ENCODE measurements around the gene ADGRV1. TPM values are rescaled to one million over a fixed set of nuclear protein-coding genes. Genes with fewer than 3 reads are reported as not detected.
"Not testable (repeated sequence)": the region's sequence is repeated elsewhere in the genome, so short reads cannot be mapped to it uniquely, and the experiment has no call there.

Gene ADGRV1
- total RNA-seq, 1 donor from 2014 or later: 0.69 TPM

DNA sequence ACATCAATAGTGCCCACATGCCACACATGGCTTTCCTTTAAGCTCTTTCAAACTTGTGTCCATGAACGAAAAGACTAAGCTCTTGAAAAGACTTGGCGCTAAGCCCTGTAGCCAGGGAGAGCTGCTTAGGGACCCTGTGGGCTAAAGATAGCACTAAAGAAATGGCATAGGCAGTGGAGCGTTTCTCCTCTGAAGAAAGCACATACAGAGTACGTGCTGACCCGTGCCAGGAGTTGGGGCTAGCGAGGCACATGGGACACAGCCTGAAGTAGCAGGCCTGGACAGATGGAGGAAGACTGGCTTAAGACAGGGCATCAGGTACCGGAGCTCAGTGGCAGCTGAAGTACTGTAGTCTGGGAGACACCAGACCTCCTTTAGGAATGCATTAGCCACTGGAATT is 39.7 kb downstream of the ADGRV1 start:
- TF ChIP-seq, protein P1, sequence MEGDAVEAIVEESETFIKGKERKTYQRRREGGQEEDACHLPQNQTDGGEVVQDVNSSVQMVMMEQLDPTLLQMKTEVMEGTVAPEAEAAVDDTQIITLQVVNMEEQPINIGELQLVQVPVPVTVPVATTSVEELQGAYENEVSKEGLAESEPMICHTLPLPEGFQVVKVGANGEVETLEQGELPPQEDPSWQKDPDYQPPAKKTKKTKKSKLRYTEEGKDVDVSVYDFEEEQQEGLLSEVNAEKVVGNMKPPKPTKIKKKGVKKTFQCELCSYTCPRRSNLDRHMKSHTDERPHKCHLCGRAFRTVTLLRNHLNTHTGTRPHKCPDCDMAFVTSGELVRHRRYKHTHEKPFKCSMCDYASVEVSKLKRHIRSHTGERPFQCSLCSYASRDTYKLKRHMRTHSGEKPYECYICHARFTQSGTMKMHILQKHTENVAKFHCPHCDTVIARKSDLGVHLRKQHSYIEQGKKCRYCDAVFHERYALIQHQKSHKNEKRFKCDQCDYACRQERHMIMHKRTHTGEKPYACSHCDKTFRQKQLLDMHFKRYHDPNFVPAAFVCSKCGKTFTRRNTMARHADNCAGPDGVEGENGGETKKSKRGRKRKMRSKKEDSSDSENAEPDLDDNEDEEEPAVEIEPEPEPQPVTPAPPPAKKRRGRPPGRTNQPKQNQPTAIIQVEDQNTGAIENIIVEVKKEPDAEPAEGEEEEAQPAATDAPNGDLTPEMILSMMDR (conservative IDR thresholded peaks at IDR 0.05; ENCODE audit: low read depth, low read length): no peak
- DNase-seq (ENCODE audit: low read depth): no peak
- no peak overlapping the region for H3K4me3 ChIP-seq (ENCODE audit: low read depth, low read length)

DNA sequence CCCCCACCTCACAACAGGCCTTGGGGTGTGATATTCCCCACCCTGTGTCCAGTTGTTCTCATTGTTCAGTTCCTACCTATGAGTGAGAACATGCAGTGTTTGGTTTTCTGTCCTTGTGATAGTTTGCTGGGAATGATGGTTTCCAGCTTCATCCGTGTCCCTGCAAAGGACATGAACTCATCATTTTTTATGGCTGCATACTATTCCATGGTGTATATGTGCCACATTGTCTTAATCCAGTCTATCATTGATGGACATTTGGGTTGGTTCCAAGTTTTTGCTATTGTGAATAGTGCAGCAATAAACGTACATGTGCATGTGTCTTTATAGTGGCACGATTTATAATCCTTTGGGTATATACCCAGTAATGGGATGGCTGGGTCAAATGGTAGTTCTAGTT is 41.7 kb downstream of the ADGRV1 start:
- H3K4me3 ChIP-seq (ENCODE audit: low read depth, low read length); DNase-seq (ENCODE audit: low read depth): not testable (repeated sequence)

DNA sequence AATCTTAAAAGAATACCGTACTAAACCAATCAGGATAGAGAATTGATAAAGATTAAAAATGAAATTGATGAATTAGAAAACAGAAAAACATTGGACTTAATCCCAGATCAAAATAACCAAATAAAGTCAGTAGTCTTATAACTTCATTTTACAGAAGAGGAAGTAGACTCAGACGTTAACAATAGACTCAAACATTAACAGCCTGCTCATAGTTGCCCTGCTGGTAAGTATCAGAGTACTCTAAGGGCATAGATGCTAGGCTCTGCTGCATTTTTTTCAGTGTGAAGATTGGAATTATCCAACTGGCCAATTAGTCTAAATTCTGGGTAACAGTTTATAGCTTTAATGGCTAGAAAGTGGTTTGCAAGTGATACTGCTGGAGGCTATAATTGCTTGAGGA is 42.9 kb downstream of the ADGRV1 start:
- H3K4me3 ChIP-seq (ENCODE audit: low read depth, low read length): no peak overlapping the region
- no peak for DNase-seq (ENCODE audit: low read depth)
- TF ChIP-seq, protein P1 (conservative IDR thresholded peaks at IDR 0.05; ENCODE audit: low read depth, low read length): no peak

DNA sequence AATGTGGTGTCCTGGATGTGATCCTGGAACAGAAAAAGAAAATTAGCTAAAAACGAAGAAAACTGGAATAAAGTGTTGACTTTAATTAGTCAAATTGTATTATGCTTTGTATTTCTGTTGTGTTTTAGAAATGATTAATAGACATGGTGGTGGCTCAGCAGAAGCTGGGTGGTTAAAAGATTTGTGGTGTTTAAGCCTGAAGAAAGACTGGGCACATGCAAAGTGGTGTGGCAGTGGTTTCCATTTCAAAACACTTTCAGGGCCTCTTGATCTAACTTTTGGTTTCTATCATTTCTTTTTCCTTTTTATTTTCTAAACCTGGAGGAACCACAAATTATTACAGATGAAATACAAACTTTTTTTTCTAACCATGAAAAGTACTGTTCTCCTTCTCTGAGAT is 44.1 kb downstream of the ADGRV1 start:
- DNase-seq (ENCODE audit: low read depth): no peak
- no peak overlapping the region for H3K4me3 ChIP-seq (ENCODE audit: low read depth, low read length)
- TF ChIP-seq, protein P1 (conservative IDR thresholded peaks at IDR 0.05; ENCODE audit: low read depth, low read length): no peak

DNA sequence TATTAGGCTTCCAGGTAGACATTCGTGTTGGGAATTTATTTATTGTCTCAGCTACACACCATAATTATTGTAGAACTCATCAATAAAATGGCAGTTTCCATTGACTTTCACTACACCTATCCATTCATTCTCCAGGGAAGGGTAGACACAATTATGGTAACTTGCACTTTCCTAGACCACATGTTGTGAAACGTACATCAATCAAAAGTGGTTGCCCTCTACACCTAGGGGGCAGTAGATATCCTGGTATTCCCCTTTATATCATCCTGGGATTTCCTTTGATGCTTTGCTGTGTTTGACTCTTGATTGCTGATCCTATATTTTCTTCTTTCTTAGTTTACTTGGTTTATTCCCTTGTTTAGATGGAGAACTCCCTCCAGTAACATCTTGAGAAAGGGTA is 47.9 kb downstream of the ADGRV1 start:
- no peak for DNase-seq (ENCODE audit: low read depth)
- no peak overlapping the region for H3K4me3 ChIP-seq (ENCODE audit: low read depth, low read length)
- TF ChIP-seq, protein P1 (conservative IDR thresholded peaks at IDR 0.05; ENCODE audit: low read depth, low read length): peak; percentile 68

DNA sequence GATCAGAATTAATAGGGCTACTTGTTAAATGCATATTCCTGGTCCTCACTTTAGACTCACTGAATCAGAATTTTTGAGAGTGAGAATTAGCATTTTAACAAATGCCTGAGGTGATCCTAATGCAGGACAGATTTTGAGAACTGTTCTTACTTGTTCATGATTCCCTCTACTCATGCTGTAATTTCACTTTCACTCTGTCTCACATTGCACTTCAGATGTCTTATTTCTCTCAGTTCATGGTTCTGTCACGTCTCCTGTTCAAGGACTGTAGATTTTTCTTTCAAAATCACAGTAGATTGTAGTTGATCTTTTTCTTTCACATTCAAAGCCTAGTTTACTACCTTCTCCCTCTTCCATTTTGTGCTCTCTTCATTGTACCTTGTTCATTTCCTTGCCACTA is 54.3 kb downstream of the ADGRV1 start:
- TF ChIP-seq, protein P1 (conservative IDR thresholded peaks at IDR 0.05; ENCODE audit: low read depth, low read length): no peak
- no peak for DNase-seq (ENCODE audit: low read depth)
- no peak overlapping the region for H3K4me3 ChIP-seq (ENCODE audit: low read depth, low read length)

DNA sequence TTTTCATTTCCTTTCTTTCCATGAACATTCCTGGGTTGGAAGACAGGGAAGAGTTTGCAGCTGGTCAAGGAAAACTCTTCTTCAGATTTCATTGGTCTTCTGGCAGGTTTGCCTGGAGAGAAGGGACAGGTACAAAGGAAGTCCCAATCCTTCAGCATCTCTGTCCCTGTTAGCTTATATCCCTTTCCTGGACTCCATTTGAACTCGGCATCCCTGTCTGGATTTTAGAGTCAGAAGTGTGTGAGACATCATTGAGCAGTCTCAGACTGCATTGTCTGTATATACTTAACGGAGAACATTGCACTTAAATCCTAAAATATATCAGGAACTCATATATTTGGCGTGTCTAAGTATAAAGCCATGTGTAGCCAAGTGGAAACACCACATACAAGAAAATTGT is 54.9 kb downstream of the ADGRV1 start:
- H3K4me3 ChIP-seq (ENCODE audit: low read depth, low read length): no peak overlapping the region
- TF ChIP-seq, protein P1 (conservative IDR thresholded peaks at IDR 0.05; ENCODE audit: low read depth, low read length): no peak

More for the DNA sequence above, 54.9 kb downstream of the ADGRV1 start:
- DNase-seq (ENCODE audit: low read depth): no peak
